ENCODE measurements around the gene GRIK4. TPM values are rescaled to one million over a fixed set of nuclear protein-coding genes. Genes with fewer than 3 reads are reported as not detected.

GRIK4 gene
- polyA plus RNA-seq, 10 donors = 0.18 to 0.86 (median 0.36) TPM

GRCh38 chr11:120547316-120547715 is 35.8 kb downstream of the GRIK4 start:
- no peak for DNase-seq

DNA sequence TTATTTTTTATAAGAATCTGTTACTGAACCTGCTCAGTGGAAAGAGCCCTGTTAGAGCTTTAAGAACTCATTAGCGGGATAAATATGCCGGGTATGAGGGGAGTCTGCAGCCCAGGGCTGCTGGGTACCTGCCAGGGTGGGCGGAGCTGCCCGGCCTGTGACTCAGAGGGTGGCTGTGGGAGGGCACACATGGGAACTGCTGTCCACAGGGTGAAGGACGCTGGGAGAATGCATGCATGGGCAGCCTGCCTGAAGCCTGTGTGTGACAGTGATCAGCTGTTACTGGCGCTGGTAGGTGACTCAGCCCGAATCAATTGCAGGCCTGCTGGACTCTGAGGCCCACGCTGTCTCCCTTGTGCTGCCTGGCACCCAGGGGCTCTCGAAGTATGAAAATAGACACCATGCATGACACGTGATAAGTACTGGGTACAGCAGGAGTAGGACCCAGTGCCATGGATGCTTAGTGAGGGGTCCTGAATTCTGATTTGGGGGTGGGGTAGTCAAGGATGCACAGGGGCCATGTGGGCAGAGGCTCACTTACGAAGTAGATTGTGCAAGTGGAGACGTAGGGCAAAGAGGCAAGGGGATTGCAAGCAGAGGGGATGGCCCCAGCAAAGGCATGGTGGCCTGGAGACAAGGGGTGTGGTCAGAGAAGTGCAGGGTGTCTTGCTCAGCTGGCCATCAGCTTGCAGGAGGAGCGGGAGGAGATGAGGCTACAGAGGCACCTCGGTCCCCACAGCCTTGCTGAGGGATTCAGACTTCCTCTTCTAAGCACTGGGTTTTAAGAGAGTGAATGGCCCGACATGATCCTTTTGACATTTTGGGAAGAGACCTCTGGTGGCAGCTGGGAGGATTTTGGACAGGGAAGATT is 36.5 kb downstream of the GRIK4 start:
- peak; percentile 70 to 89 (median 74) for DNase-seq

- no peak for DNase-seq
These were observed 37.2 kb downstream of the GRIK4 start for GRCh38 chr11:120548682-120549209.

GRCh38 chr11:120549346-120549745 is 37.8 kb downstream of the GRIK4 start:
- DNase-seq = no peak

DNA sequence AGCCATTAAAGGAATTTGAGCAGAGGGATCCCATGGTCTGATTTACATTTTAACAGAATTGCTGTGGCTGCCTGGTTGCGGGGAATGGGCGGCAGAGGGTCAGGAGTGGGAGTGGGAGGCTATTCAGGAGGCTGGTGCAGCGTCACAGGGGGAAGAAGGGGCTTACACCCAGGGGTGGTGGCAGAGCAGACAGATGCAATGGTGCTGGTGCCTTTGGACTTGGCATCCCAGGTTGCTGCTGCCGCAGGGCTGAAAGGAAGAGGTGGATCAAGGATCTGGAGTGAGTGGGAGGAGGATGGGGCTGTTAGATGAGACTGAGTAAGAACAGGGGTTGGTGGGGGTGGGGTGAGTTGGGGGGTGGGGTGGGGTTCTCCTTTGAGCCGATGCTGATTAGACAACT is 38.5 kb downstream of the GRIK4 start:
- no peak for DNase-seq

- no peak for DNase-seq
These were observed 39.6 kb downstream of the GRIK4 start for GRCh38 chr11:120551191-120551590.

DNA sequence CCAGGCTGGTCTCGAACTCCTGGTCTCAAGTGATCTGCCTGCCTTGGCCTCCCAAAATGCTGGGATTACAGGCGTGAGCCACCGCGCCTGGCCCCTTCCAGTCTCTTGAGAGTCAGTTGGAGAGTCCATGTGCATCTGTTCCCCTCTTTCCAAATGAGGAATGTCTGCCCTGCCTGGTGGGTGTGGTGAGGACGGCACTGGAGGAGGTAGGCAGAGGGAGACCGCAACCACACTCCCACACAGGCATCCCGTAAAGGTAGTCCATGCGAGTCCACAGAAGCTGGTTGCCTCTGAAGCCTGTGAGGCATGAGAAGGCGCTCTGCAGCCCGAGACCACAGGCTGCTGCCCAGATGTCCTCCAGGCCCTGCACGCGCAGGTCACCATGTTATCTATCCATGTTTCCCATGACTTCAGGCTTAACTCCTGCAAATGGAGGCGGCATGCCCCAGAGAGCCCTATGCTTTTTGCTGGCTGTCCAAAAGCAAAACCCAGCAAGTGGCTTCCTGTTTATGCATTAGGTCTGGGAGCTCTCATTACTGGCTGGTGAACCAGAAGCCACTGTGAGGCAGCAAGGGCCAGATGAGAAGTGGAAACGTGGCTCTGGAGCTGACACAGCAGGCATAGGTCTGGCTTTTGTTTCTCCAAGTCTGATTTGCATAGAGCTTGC is 43.4 kb downstream of the GRIK4 start:
- no peak for DNase-seq

DNA sequence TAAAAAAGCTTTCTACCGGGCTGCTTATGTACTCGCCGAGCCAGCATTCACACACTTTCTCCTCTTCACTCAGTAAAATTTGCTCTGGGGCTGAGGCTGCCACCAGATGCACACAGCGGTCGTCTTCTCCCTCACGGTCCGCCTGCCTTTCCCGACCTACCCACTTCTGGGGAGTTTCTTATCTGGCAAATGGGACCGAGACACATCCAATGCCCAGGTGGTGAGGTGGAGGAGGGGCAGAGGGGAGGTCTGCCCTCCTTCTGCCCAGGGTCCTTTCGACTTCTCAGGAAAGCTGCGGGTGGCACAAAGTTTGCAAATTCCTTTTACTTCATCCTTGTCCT is 43.9 kb downstream of the GRIK4 start:
- no peak for DNase-seq

DNA sequence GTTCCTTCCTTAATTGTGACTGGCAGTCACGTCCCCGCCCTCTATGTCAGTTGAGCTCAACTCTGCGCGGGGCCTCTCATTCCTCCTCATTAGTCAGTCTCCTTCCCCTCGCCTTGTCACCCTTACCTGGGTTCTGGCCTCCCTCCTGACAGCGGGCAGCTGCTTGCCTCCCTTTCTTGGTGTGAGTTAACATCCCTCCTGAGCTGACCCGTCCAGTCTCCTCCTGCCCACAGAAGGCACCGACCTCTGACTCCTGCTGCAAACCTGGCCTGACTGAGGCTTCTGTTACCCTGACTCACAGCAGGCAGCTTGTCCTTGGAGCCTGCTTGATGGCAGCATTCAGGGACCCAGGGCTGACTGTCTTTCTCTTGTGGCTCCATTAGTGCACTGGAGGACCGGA is 45.2 kb downstream of the GRIK4 start:
- no peak for DNase-seq

- DNase-seq = no peak
These were observed 47.3 kb downstream of the GRIK4 start for GRCh38 chr11:120558744-120559431.

- no peak for DNase-seq
These were observed 49.7 kb downstream of the GRIK4 start for GRCh38 chr11:120561286-120561685.

GRCh38 chr11:120562806-120563425 is 51.4 kb downstream of the GRIK4 start:
- peak; percentile 45 to 85 (median 73) for DNase-seq

DNA sequence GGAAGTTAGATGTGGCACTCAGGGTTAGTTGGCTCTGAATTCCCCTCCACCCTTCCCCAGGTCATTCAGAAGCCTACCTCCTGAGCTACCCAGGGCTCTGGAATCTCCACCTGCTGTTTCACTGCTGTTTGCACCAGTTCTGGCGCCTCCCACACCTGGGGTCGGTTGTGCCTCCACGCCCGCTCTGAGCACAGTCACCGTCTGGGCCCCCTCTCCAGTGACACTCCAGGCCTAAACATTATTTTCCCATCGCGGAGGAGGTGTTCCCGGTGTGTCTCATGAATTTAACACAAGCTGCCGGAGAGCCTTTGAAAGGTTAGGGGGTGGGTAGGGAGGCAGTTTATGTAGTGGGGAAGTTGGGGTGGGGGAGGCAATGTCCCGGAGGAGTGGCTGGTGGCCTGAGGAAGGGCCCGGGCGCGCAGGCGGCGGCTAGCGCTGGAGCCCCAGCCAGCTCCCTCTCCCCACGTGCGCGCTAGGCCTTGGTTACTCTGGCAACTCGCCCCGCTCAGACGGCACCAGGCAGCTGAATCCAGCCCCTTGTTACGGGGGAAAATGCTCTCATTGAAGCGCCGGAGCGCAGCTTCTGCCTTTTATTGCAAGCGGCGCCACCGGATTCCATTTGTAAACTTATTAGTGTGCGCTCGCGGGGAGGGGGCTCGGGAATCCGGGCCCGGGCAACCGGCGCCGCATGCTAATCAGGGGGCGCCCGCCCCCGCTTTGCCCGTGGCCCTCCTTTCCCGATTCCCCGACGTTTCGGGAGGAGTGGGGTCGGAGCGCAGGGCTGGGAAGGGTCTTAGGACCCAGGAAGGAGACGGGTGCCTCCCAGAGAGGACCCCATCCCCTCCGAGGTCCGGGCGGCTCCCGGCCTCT is 52.4 kb downstream of the GRIK4 start:
- DNase-seq = peak in 2 of 3 donors; percentile 67 to 78

GRCh38 chr11:120564573-120565311 is 53.2 kb downstream of the GRIK4 start:
- peak; percentile 3 to 66 (median 21) for DNase-seq

DNA sequence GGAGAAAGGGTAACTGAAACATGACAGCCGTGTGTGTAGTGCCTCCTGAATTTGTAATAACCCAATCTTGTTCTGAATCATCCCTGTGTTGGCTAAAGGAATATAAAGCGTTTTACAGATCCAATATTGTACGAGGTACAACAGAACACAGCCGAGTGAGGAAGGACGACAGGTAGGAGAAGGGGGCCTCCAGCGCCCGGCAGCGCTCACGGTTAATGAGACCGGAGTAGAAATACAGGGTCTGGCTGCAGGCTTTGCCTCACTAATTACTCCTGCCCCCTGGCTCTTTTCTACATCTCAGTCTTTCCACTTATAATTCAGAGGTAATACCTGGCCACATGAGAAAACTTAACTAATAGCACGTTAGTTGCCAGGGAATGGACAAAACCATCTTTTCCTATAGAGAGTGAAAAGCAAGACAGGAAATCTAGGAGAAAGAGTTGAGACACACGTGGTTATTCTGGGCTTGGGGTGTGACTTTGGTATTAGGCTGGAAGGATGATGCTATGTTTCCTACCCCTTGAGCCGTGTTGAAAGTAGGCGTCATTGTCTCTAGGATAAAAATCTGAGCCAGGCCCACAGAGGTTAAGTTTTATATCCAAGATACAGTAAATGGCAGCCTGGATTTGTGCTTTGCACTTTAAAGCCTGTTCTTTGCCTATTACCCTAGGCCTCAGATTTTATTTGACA is 54.1 kb downstream of the GRIK4 start:
- DNase-seq = no peak

DNA sequence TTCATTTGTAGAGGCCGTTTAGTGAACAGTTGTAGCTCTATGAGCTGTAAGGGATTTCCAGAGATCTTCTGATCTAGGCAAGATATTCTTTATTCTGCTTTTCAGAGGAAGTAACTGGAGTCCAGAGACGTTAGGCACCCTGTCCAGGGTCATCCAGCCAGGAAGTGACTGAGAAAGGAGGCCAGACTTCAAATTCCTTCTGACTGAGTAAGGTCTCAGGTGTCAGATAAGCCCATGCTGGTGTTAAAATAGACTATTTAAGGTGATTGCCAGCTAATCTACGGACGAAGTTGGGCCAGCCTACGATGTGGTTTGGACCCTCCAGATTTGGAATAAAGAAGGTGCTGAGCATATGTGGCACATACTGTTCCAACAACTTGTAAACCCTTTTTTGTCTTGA is 54.6 kb downstream of the GRIK4 start:
- DNase-seq = no peak

DNA sequence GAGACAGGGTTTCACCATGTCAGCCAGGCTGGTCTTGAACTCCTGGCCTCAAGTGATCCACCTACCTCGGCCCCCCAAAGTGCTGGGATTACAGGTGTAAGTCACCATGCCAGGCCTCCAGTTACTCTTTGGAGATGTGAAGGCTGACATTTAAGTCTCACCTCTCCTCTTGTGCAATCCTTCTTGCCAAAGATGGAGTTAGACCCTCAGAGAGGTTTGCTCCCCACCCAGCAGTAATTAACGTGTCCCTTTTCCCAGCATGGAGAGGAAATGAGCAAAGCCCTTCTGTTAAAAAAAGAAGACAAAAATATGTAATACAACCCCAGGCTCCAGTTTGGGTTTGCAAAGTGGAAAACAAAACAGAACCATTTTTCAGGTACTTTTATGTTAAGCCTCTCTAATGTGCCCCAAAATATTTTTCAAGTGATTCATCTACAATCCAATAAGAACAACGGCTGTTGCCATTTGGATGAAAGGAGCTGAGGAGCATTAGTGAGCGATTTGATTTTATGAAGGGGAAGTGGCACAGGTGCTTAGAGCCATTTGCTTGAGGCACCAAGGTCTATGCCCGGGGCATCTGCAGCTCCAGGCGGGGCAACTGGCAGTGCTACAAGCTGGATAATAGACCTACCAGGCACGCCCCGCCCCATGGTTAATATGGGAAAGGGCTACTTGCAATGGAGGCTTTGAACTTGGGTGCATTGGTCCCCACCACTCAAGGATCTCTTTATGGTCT is 57.2 kb downstream of the GRIK4 start:
- no peak for DNase-seq

- no peak for DNase-seq
These were observed 58.3 kb downstream of the GRIK4 start for GRCh38 chr11:120569861-120570260.

GRCh38 chr11:120571476-120571875 is 59.9 kb downstream of the GRIK4 start:
- no peak for DNase-seq
